ENCODE measurements around the gene ESYT2.
A peak's percentile ranks its signal among the peaks of the same experiment; 100 is the strongest.

Gene ESYT2

GRCh38 chr7:158861936-158862704 lies 32.8 kb upstream of the ESYT2 start:
- TF ChIP-seq JUND (IDR thresholded peaks at IDR 0.05; ENCODE audit: low read depth), result no peak
- in situ Hi-C loops (cut with HindIII; ENCODE audit: low pct_unique_long_range_greater_than_20kb, low sequenced_read_pairs), result no loop called here
- no peak for DNase-seq (ENCODE audit: low read depth in 1 of 2, low spot score in 1 of 2)

DNA sequence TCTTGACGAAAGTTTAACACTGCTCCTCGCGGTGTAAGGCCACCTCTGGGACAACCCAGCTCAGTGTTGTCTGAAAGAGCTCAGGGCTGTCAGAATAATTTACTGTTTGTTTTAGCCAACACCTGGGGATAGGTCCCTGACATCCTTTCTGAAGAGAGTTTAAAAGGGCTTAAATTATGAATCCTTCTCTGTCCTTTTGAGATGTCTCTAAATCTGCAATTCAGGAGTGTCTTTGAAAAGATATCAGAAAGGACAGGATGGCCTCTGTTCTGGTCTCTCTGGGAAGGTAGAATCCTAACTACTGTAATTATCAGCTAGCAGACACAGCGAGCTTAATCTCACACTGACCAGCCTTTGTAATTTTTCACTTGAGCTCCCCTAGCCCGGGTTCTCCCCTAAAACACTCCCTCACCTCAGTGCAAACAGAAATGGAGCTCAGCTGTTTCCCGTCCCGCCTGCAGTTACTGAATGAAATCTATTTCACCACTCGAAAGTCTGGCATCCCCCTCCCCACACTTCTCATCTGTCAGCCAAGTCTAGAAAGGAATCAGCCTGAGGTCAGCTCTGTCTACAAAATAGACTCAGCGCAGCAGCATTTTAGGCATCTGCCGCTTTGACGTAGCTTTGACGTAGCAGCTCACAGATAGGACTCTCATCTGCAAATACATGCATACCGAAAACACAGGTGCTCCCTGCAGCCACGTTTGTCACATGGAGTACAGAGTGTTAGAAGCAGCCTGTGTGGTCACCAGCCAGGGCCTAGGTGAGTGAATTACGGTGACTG lies 31.9 kb upstream of the ESYT2 start:
- in situ Hi-C loops (cut with HindIII; ENCODE audit: low pct_unique_long_range_greater_than_20kb, low sequenced_read_pairs), result no loop called here
- TF ChIP-seq JUND (IDR thresholded peaks at IDR 0.05; ENCODE audit: low read depth), result no peak
- no peak for DNase-seq (ENCODE audit: low read depth in 1 of 2, low spot score in 1 of 2)

GRCh38 chr7:158860394-158860793 lies 31.1 kb upstream of the ESYT2 start:
- in situ Hi-C loops (cut with HindIII; ENCODE audit: low pct_unique_long_range_greater_than_20kb, low sequenced_read_pairs), result no loop called here
- no peak for TF ChIP-seq JUND (IDR thresholded peaks at IDR 0.05; ENCODE audit: low read depth)
- no peak for DNase-seq (ENCODE audit: low read depth in 1 of 2, low spot score in 1 of 2)

DNA sequence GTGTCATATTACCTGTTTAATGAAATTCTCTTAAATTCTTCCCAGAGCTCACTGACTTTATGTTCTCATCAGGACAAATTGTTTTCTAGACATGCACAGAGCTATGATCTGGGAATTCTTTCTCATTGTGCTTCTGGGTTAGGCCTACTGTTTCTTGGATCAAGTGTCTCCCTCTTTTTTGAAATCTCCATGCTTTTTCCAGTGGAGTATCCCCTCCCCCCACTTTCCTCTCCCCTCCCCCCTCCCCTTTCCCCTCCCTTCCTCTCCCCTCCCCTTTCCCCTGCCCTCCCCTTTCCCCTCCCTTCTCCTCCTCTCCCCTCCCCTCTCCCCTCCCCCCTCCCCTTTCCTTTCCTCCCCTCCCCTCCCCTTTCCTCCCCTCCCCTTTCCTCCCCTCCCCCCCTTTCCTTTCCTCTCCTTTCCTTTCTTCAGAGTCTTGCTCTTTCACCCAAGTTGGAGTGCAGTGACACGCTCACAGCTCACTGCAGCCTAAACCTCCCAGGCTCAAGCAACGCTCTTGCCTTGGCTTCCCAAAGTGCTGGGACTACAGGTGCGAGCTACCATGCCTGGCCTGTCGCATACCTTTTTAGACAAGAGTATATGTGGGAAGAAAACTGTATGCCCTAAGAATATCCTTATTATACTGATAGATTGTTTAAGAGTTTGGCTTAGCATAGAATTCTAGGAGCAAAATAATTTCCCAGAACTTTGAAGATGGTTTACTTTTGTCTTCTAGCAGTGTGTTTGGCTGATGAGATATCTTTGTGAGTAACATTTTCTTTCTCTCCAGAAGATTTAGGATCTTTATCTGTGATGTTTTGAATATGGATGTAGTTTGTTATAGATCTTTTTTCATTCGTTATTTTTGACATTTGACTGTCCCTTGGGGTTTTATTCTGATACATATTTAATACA lies 29.5 kb upstream of the ESYT2 start:
- DNase-seq (ENCODE audit: low read depth in 1 of 2, low spot score in 1 of 2), result peak in 1 of 2 experiments; percentile 28
- no peak for TF ChIP-seq JUND (IDR thresholded peaks at IDR 0.05; ENCODE audit: low read depth)
- in situ Hi-C loops (cut with HindIII; ENCODE audit: low pct_unique_long_range_greater_than_20kb, low sequenced_read_pairs), result no loop called here

DNA sequence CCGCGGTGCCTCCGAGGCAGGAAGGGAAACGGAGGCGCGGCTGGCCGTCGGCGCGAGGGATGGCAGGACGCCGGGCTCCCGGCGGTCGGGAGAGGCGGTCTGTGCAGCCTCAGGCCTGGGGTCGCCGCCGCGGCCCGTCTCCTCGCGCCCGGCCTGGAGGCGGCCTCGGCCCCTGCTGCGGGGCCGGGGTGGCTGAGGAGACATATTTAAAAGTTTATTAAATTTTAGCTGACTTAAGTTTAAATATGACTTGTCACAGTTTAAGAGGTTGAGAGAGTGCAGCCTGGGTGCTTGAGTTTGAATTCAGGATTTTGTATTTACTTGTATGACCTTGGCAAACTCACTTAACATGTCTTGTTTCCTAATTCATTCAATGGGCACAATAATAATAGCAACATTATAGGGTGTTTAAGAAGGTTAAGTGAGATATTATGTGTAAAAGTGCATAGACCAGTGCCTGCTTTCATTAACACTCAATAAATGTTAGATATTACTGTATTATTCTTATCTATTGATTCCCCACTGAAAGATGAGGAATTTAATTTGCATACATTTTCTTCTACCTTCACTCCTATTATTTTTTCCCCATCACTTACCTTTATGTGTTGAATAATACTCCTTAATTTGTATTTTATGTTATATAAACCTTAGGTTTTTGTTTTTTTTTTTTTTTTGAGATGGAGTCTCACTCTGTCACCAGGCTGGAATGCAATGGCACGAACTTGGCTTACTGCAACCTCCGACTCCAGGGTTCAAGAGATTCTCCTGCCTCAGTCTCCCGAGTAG lies 27.8 kb upstream of the ESYT2 start:
- DNase-seq (ENCODE audit: low read depth in 1 of 2, low spot score in 1 of 2), result no peak
- in situ Hi-C loops (cut with HindIII; ENCODE audit: low pct_unique_long_range_greater_than_20kb, low sequenced_read_pairs), result no loop called here
- no peak for TF ChIP-seq JUND (IDR thresholded peaks at IDR 0.05; ENCODE audit: low read depth)

- DNase-seq (ENCODE audit: low read depth in 1 of 2, low spot score in 1 of 2), result no peak
- in situ Hi-C loops (cut with HindIII; ENCODE audit: low pct_unique_long_range_greater_than_20kb, low sequenced_read_pairs), result no loop called here
Measured at GRCh38 chr7:158854681-158855081, 25.4 kb upstream of the ESYT2 start.

GRCh38 chr7:158850545-158851102 lies 21.3 kb upstream of the ESYT2 start:
- no peak for TF ChIP-seq JUND (IDR thresholded peaks at IDR 0.05; ENCODE audit: low read depth)
- in situ Hi-C loops (cut with HindIII; ENCODE audit: low pct_unique_long_range_greater_than_20kb, low sequenced_read_pairs), result no loop called here
- no peak for DNase-seq (ENCODE audit: low read depth in 1 of 2, low spot score in 1 of 2)

More at GRCh38 chr7:158854681-158855081, 25.4 kb upstream of the ESYT2 start:
- no peak for TF ChIP-seq JUND (IDR thresholded peaks at IDR 0.05; ENCODE audit: low read depth)

DNA sequence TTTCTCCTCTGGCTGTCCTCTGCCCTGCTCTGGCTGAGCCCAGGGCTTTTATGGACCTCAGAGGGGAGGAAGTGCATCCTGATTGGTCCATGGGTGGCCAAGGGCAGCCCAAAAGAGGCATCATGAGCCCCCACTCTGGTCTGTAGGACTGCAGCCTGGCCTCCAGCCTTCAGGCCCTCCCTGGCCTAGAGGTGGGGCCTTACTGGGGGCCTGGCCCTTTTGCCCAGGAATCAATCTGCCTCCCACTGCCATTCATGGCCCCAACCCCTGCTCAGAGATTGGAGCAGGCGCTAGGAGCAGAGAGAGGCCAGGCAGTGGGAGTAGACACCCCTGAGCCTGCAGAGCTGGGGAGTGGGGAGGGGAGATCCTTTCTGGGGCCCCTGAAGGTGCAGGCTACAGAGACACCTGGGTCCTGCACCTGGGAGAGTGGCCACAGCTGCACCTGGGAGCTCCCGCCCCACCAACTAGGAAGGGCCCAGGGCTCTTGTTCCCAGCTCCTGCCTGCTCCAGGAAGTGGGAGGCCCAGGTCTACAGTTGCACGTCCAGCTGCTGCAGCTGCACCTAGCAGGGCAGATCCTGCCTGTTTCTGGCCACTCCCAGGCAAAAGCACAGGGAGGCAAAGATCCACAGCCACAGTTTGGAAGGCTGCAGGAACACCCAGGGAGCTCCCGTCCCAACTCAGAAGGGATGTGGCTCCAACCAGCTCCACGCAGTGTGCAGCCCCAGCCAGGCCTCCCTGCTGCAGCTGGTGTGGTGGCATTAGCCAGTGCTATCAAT lies 20.6 kb upstream of the ESYT2 start:
- in situ Hi-C loops (cut with HindIII; ENCODE audit: low pct_unique_long_range_greater_than_20kb, low sequenced_read_pairs), result no loop called here
- no peak for TF ChIP-seq JUND (IDR thresholded peaks at IDR 0.05; ENCODE audit: low read depth)
- DNase-seq (ENCODE audit: low read depth in 1 of 2, low spot score in 1 of 2), result peak in 1 of 2 experiments; percentile 55

DNA sequence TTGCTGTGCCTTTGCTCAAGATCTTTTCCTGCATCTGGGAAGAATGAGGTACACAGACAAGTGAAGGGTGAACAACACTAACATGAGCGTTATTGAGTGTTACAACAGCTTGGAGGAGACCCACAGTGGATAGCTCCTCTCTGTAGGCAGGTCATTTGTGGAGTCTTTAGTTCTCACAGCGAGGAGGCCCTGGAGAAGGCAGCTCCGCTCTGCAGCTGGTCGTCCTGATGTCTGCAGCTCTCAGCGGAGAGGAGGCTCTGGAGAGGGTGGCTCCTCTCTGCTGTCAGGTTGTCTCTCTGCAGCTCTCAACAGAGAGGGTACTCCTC lies 20.1 kb upstream of the ESYT2 start:
- in situ Hi-C loops (cut with HindIII; ENCODE audit: low pct_unique_long_range_greater_than_20kb, low sequenced_read_pairs), result no loop called here
- DNase-seq (ENCODE audit: low read depth in 1 of 2, low spot score in 1 of 2), result no peak
- TF ChIP-seq JUND (IDR thresholded peaks at IDR 0.05; ENCODE audit: low read depth), result no peak

DNA sequence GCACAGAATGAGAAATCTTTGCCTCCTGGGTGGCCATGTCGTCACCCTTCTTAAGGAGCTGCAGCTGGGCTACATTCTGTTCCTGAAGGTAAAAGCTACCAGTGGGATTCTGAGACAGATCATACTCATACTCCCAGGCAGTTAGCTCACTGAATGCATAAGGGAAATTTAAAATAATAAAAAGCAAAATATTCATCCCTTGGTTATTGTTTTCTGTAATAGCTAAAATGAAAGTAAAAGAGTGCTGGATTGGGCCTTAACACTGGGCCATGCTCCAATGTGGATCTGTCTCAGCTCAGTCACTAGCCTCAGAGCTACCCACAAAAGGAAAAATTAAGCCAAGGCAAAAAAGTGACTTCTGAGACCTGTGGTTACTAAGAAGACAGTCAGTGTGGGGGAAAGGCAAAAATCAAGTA lies 18.1 kb upstream of the ESYT2 start:
- DNase-seq (ENCODE audit: low read depth in 1 of 2, low spot score in 1 of 2), result no peak
- in situ Hi-C loops (cut with HindIII; ENCODE audit: low pct_unique_long_range_greater_than_20kb, low sequenced_read_pairs), result no loop called here
- no peak for TF ChIP-seq JUND (IDR thresholded peaks at IDR 0.05; ENCODE audit: low read depth)

- TF ChIP-seq JUND (IDR thresholded peaks at IDR 0.05; ENCODE audit: low read depth), result no peak
- no peak for DNase-seq (ENCODE audit: low read depth in 1 of 2, low spot score in 1 of 2)
- in situ Hi-C loops (cut with HindIII; ENCODE audit: low pct_unique_long_range_greater_than_20kb, low sequenced_read_pairs), result no loop called here
Measured at GRCh38 chr7:158846304-158846703, 17.0 kb upstream of the ESYT2 start.

All from T47D (cell line).